ENCODE data around the gene FEM1B.

The FEM1B gene

GRCh38 chr15:68261980-68262379 lies 15.6 kb upstream of the FEM1B start:
- Histone ChIP-seq H3K27ac (replicated peaks) (no peak overlapping the region), H3K4me3 (replicated peaks; ENCODE audit: insufficient read depth, low read length) (no peak overlapping the region), H3K27me3 (ENCODE audit: insufficient read depth, poor library complexity, severe bottlenecking) (no peaks in the 10 kb centered on the region)
- no peak for DNase-seq (ENCODE audit: low read depth in 1 of 2, low spot score in 1 of 2)
- TF ChIP-seq POLR2AphosphoS5 (IDR thresholded peaks at IDR 0.05; ENCODE audit: low read depth) = no peak
- no peak for TF ChIP-seq CTCF (IDR thresholded peaks at IDR 0.05; ENCODE audit: insufficient read depth, low read length)
- no peak for TF ChIP-seq REST (IDR thresholded peaks at IDR 0.05; ENCODE audit: insufficient replicate concordance, low read depth)
- no peak for TF ChIP-seq GABPA (IDR thresholded peaks at IDR 0.05; ENCODE audit: low read depth)
- TF ChIP-seq SPI1 (IDR thresholded peaks at IDR 0.05; ENCODE audit: borderline replicate concordance, low read depth) = no peak

DNA sequence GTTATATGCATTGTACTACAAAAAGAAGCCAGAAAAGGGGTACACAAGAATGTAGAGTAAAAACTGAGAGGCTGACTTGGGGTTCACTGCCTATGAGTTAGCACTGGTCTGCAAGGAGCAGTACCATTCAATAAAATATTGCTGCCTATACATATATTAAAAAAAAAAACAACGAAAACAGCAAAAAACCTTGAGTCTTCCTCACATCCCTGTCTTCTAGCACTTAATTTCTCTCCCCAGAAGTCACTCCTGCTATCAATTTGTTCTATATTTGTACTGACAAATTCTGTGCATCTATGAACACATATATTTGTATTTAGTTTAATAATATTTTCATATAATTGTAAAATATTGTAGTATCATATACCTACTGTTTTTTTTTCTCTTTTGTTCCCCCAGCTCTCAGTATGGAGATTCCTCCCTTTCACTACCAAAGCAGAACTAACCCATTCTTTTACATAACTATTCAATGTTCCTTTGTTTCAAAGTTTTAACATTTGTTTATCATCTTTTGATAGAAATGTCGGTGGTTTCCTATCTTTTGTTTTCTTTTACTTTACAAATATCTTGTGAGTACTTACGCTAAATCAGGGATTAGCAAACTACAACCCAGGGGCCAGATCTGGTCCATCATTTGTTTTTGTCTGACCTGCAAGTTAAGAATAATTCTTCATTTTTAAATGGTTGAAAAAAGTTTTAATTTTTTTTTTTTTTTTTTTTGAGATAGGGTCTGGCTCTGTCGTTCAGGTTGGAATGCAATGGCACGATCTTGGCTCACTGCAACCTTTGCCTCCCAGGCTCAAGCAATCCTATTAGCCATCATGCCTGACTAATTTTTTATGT lies 14.8 kb upstream of the FEM1B start:
- TF ChIP-seq SPI1 (IDR thresholded peaks at IDR 0.05; ENCODE audit: borderline replicate concordance, low read depth) (no peak), CTCF (IDR thresholded peaks at IDR 0.05; ENCODE audit: insufficient read depth, low read length) (no peak), REST (IDR thresholded peaks at IDR 0.05; ENCODE audit: insufficient replicate concordance, low read depth) (no peak), POLR2AphosphoS5 (IDR thresholded peaks at IDR 0.05; ENCODE audit: low read depth) (no peak), GABPA (IDR thresholded peaks at IDR 0.05; ENCODE audit: low read depth) (no peak)
- Histone ChIP-seq H3K27ac (replicated peaks) (no peak overlapping the region), H3K4me3 (replicated peaks; ENCODE audit: insufficient read depth, low read length) (no peak overlapping the region), H3K27me3 (ENCODE audit: insufficient read depth, poor library complexity, severe bottlenecking) (no peaks in the 10 kb centered on the region)
- no peak for DNase-seq (ENCODE audit: low read depth in 1 of 2, low spot score in 1 of 2)

DNA sequence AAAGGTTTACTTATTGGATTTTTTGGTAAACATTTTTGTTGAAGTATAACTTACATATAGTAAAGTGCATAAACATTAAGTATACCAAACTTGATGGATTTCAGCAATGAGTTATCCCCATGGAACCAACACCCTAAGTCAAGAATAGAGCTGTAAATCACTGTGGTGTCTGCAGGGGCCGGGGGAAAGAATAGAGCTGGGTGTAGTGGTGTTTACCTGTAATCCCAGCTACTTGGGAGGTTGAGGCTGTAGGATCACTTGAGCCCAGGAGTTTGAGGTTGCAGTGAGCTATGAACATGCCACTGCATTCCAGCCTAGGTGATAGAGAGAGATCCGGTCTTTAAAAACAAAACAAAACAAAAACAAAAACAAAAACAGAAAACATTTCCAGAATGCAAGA lies 13.3 kb upstream of the FEM1B start:
- DNase-seq (ENCODE audit: low read depth in 1 of 2, low spot score in 1 of 2) = no peak
- no peak overlapping the region for H3K4me3 ChIP-seq (replicated peaks; ENCODE audit: insufficient read depth, low read length)
- TF ChIP-seq POLR2AphosphoS5 (IDR thresholded peaks at IDR 0.05; ENCODE audit: low read depth) = no peak
- no peak for TF ChIP-seq GABPA (IDR thresholded peaks at IDR 0.05; ENCODE audit: low read depth)
- TF ChIP-seq SPI1 (IDR thresholded peaks at IDR 0.05; ENCODE audit: borderline replicate concordance, low read depth) = no peak
- no peak for TF ChIP-seq CTCF (IDR thresholded peaks at IDR 0.05; ENCODE audit: insufficient read depth, low read length)
- TF ChIP-seq REST (IDR thresholded peaks at IDR 0.05; ENCODE audit: insufficient replicate concordance, low read depth) = no peak

More for the DNA sequence above, 13.3 kb upstream of the FEM1B start:
- Histone ChIP-seq H3K27ac (replicated peaks) (no peak overlapping the region), H3K27me3 (ENCODE audit: insufficient read depth, poor library complexity, severe bottlenecking) (no peaks in the 10 kb centered on the region)
